Endodermal cell (in vitro differentiated cells): ENCODE measurements around the gene DEPDC1B. TPM values are rescaled to one million over a fixed set of nuclear protein-coding genes. Genes with fewer than 3 reads are reported as not detected.

Experiments
- DNase-seq: peaks from one replicate; pipeline ENCODE4 v3.0.0-alpha.2; 2017
- H3K27ac ChIP-seq: 2 replicates; pipeline ENCODE4 v1.5.1; 2013; ENCODE audit warnings: mild to moderate bottlenecking, low read depth, low read length, moderate library complexity
- H3K27me3 ChIP-seq: 2 replicates; pipeline ENCODE4 v1.6.1; 2013; ENCODE audit warnings: mild to moderate bottlenecking, low read length, moderate library complexity; ENCODE audit not compliant: insufficient read depth, control insufficient read depth, poor library complexity, severe bottlenecking
- H3K36me3 ChIP-seq: 2 replicates; pipeline ENCODE4 v1.7.0; 2013; ENCODE audit warnings: mild to moderate bottlenecking, low read length, moderate library complexity; ENCODE audit not compliant: control insufficient read depth, insufficient read depth
- H3K4me1 ChIP-seq: one replicate; pipeline ENCODE4 v1.7.0; 2013; ENCODE audit warnings: low read length; ENCODE audit not compliant: control insufficient read depth, insufficient read depth
- H3K4me3 ChIP-seq: 2 replicates; pipeline ENCODE4 v1.5.1; 2013; ENCODE audit warnings: mild to moderate bottlenecking, low read length, moderate library complexity
- H3K9ac ChIP-seq: 2 replicates; pipeline ENCODE4 v1.6.1; 2013; ENCODE audit warnings: mild to moderate bottlenecking, low read length, moderate library complexity; ENCODE audit not compliant: poor library complexity, severe bottlenecking; ENCODE audit errors: extremely low read depth
- H3K9me3 ChIP-seq: 2 replicates; pipeline ENCODE4 v1.6.1; 2013; ENCODE audit warnings: mild to moderate bottlenecking, low read length, moderate library complexity; ENCODE audit not compliant: control insufficient read depth
- H3K27ac Mint-ChIP-seq: 2 replicates; pipeline ENCODE4 v1.8.0; 2020; ENCODE audit warnings: mixed read lengths
- H3K27me3 Mint-ChIP-seq: 2 replicates; pipeline ENCODE4 v1.8.0; 2021; ENCODE audit warnings: mild to moderate bottlenecking, mixed read lengths; ENCODE audit not compliant: insufficient read depth
- H3K36me3 Mint-ChIP-seq: 2 replicates; pipeline ENCODE4 v1.8.0; 2020; ENCODE audit warnings: low read depth, mixed read lengths
- H3K4me1 Mint-ChIP-seq: 2 replicates; pipeline ENCODE4 v1.8.0; 2020; ENCODE audit warnings: mixed read lengths
- H3K4me3 Mint-ChIP-seq: 2 replicates; pipeline ENCODE4 v1.8.0; 2020; ENCODE audit warnings: mild to moderate bottlenecking, moderate library complexity, mixed read lengths
- H3K9me3 Mint-ChIP-seq: 2 replicates; pipeline ENCODE4 v1.8.0; 2020; ENCODE audit warnings: mild to moderate bottlenecking, mixed read lengths
- CTCF ChIP-seq: fragments of 200-600 bp; sonication (generic); conservative IDR thresholded peaks from 2 replicates; pipeline ENCODE4 v1.5.0; 2021; ENCODE audit warnings: antibody characterized with exemption, mild to moderate bottlenecking
- WGBS, 2 experiments: methylation state at CpG; one replicate each; pipeline versions ENCODE4 v1.1.5 to v1.1.7; 2013; ENCODE audit warnings: missing lambda C conversion rate in 2 of 2, mixed read lengths in 1 of 2; ENCODE audit not compliant: insufficient coverage in 1 of 2, insufficient read length in 1 of 2; 5-methylcytosine and 5-hydroxymethylcytosine counted together
- long read RNA-seq, 4 experiments: library from polyadenylated mRNA in 2 of 4; library from RNA in 1 of 4; library from capped mRNA in 1 of 4; stranded (forward) in 3 of 4; unstranded in 1 of 4; transcript quantifications; one replicate each; pipeline ENCODE4 v2.0.0, GENCODE V29; 2020 to 2021; ENCODE audit warnings: inconsistent platforms in 1 of 4
- polyA plus RNA-seq, 2 experiments: library from polyadenylated mRNA; stranded (reverse); fragments of 50-300 nt; gene quantifications; one replicate each; pipeline ENCODE4 v1.2.3, GENCODE V29; 2013
- total RNA-seq, 2 donors: library from RNA; stranded (reverse); fragmentation: NEBNext Ultra II Directional in 1 of 2; extraction: Animal tissue kit (Norgen Biotek cat#: 25700) in 1 of 2; gene quantifications; 2 replicates in 1 of 2; 3 replicates in 1 of 2; pipeline ENCODE4 v1.2.1, GENCODE V29; 2021

Gene DEPDC1B
- total RNA-seq: 10 to 100 TPM; 32.2 to 42.1 TPM
- 56.1 TPM for polyA plus RNA-seq (2013, experiment 1 of 2)
- polyA plus RNA-seq (2013, experiment 2 of 2): 53.8 TPM
- long read RNA-seq, experiment 1, transcript DEPDC1B-201 (11 exons, 2,499 nt): major isoform, 6 of 24 reads
- long read RNA-seq, experiment 1, partial matches to known transcripts: 4 of 24 reads
- long read RNA-seq, experiment 1, other reads (novel, unspliced or antisense): 14 of 24 reads
- long read RNA-seq, experiment 2, transcript DEPDC1B-201 (11 exons, 2,499 nt): major isoform, 29 of 44 reads
- long read RNA-seq, experiment 2, partial matches to known transcripts: 3 of 44 reads
- long read RNA-seq, experiment 2, other reads (novel, unspliced or antisense): 9 of 44 reads
- long read RNA-seq, experiment 3, transcript DEPDC1B-202 (10 exons, 1,569 nt): minor isoform, 12 of 208 reads
- long read RNA-seq, experiment 3, transcript DEPDC1B-201 (11 exons, 2,499 nt): major isoform, 155 of 208 reads
- long read RNA-seq, experiment 3, partial matches to known transcripts: 15 of 208 reads
- long read RNA-seq, experiment 3, other reads (novel, unspliced or antisense): 26 of 208 reads
- long read RNA-seq, experiment 4, transcript DEPDC1B-201 (11 exons, 2,499 nt): major isoform, 5 of 9 reads
- long read RNA-seq, experiment 4, partial matches to known transcripts: 1 of 9 reads
- long read RNA-seq, experiment 4, other reads (novel, unspliced or antisense): 2 of 9 reads

DNA sequence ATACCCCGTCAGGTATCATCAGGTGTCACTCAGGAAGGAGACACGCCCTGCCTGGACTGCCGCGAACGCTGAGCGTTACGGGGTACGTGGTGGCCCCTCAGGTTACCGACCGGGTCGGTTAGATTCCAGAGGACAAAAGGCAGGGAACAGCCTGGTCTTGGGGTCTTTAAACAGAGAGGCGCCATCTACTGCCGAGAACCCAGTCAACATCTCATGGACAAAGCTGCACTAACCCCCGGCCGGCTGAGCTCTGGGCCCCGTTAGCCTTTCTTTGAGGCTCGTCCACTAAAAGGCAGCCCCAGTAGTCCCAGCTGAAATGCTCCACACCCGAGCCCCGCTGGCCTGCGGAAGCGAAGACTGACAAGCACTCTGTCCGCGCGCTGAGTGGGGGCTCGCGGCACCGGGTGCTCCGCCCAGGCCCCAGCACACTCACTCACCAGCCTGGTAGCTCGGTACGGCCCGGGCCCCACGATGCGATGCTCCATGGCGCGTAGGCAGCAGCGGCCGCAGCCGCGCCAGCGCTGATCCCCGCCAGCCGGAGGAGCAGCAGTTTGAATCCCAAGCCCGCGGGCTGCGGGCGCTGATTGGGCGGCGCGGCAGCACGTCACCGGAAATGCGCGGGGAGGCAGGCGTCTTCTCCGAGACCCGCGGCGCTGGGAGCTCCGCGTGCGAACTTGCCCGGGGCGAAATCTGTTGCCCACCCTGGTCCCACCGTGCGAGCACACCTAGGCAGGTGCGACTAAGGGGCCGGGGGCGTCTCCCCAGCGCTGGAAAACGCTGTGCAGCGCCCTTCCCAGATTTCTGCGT lies at the start of gene DEPDC1B:
DEPDC1B (minus strand) TSS at position 558 of the 807 bp plus-strand sequence; CDS start at position 485, 73 bp downstream.
- Histone ChIP-seq H3K9me3 (peaks cover 7% of the 10 kb centered on the region), H3K27me3 (peaks cover 13% of the 10 kb centered on the region), H3K9ac (peak within 1 kb of the TSS; percentile 79), H3K4me3 (peak within 1 kb of the TSS; percentile 88), H3K4me1 (no peaks in the 10 kb centered on the region), H3K36me3 (no peaks in the 10 kb centered on the region), H3K27ac (peak within 1 kb of the TSS; percentile 98)
- DNase-seq: peak; percentile 97
- WGBS, 2 experiments: 0% methylated on average over 31 to 72 of the region's 72 CpGs
- Mint-ChIP-seq H3K27ac (peak within 1 kb of the TSS; percentile 94), H3K9me3 (peaks cover 4% of the 10 kb centered on the region), H3K27me3 (peaks cover 9% of the 10 kb centered on the region), H3K4me3 (peak within 1 kb of the TSS; percentile 85), H3K36me3 (peaks cover 7% of the 10 kb centered on the region), H3K4me1 (peaks cover 13% of the 10 kb centered on the region)
- TF ChIP-seq CTCF: peak; percentile 62

- DNase-seq: no peak
- Histone ChIP-seq H3K27ac (no peak overlapping the region), H3K9ac (no peak overlapping the region), H3K4me1 (no peaks in the 10 kb centered on the region), H3K9me3 (peaks cover 17% of the 10 kb centered on the region), H3K27me3 (no peaks in the 10 kb centered on the region), H3K4me3 (no peak overlapping the region), H3K36me3 (no peaks in the 10 kb centered on the region)
- no peak for TF ChIP-seq CTCF
- H3K36me3 Mint-ChIP-seq: no peaks in the 10 kb centered on the region
- H3K27ac Mint-ChIP-seq: no peak overlapping the region
- peaks cover 1% of the 10 kb centered on the region for H3K4me1 Mint-ChIP-seq
- H3K9me3 Mint-ChIP-seq: peaks cover 9% of the 10 kb centered on the region
- no peak overlapping the region for H3K4me3 Mint-ChIP-seq
- H3K27me3 Mint-ChIP-seq: no peaks in the 10 kb centered on the region
- 95% methylated on average over 6 of the region's 6 CpGs; no CpG with 5 or more reads in 1 of the 2 experiments for WGBS, 2 experiments
These were observed 44.7 kb upstream of the DEPDC1B start for GRCh38 chr5:60744682-60745081.
